ENCODE results near the gene SHE. TPM values are rescaled to one million over a fixed set of nuclear protein-coding genes. Genes with fewer than 3 reads are reported as not detected.

Gene SHE
- total and polyA plus RNA-seq, 2 experiments from 2014 or later: 0.23 to 0.69 TPM

DNA sequence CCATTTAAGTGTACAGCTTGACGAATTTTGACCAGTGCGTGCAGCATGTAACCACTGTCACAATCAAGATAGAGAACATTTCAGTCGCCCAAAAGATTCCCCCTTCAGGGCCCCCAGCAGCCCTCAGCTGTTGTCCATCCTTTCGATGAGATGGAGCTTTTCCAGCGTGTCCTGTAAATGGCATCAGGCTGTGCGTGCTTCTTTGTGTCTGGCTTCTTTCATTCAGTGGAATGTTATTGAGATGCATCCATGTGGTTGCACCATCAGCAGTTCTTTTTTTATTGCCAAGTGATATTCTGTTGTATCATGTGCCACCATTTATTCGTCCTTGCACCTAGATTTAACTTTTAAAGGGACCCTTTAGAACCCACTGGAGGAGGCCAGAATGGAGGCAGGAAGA is 34.4 kb upstream of the SHE start (continued):
- TF ChIP-seq, protein P1, sequence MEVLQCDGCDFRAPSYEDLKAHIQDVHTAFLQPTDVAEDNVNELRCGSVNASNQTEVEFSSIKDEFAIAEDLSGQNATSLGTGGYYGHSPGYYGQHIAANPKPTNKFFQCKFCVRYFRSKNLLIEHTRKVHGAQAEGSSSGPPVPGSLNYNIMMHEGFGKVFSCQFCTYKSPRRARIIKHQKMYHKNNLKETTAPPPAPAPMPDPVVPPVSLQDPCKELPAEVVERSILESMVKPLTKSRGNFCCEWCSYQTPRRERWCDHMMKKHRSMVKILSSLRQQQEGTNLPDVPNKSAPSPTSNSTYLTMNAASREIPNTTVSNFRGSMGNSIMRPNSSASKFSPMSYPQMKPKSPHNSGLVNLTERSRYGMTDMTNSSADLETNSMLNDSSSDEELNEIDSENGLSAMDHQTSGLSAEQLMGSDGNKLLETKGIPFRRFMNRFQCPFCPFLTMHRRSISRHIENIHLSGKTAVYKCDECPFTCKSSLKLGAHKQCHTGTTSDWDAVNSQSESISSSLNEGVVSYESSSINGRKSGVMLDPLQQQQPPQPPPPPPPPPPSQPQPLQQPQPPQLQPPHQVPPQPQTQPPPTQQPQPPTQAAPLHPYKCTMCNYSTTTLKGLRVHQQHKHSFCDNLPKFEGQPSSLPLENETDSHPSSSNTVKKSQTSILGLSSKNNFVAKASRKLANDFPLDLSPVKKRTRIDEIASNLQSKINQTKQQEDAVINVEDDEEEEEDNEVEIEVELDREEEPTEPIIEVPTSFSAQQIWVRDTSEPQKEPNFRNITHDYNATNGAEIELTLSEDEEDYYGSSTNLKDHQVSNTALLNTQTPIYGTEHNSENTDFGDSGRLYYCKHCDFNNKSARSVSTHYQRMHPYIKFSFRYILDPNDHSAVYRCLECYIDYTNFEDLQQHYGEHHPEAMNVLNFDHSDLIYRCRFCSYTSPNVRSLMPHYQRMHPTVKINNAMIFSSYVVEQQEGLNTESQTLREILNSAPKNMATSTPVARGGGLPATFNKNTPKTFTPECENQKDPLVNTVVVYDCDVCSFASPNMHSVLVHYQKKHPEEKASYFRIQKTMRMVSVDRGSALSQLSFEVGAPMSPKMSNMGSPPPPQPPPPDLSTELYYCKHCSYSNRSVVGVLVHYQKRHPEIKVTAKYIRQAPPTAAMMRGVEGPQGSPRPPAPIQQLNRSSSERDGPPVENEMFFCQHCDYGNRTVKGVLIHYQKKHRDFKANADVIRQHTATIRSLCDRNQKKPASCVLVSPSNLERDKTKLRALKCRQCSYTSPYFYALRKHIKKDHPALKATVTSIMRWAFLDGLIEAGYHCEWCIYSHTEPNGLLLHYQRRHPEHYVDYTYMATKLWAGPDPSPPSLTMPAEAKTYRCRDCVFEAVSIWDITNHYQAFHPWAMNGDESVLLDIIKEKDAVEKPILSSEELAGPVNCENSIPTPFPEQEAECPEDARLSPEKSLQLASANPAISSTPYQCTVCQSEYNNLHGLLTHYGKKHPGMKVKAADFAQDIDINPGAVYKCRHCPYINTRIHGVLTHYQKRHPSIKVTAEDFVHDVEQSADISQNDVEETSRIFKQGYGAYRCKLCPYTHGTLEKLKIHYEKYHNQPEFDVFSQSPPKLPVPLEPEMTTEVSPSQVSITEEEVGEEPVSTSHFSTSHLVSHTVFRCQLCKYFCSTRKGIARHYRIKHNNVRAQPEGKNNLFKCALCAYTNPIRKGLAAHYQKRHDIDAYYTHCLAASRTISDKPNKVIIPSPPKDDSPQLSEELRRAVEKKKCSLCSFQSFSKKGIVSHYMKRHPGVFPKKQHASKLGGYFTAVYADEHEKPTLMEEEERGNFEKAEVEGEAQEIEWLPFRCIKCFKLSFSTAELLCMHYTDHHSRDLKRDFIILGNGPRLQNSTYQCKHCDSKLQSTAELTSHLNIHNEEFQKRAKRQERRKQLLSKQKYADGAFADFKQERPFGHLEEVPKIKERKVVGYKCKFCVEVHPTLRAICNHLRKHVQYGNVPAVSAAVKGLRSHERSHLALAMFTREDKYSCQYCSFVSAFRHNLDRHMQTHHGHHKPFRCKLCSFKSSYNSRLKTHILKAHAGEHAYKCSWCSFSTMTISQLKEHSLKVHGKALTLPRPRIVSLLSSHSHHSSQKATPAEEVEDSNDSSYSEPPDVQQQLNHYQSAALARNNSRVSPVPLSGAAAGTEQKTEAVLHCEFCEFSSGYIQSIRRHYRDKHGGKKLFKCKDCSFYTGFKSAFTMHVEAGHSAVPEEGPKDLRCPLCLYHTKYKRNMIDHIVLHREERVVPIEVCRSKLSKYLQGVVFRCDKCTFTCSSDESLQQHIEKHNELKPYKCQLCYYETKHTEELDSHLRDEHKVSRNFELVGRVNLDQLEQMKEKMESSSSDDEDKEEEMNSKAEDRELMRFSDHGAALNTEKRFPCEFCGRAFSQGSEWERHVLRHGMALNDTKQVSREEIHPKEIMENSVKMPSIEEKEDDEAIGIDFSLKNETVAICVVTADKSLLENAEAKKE (CRISPR knock-in tag; IDR thresholded peaks at IDR 0.05): no peak
- TF ChIP-seq EZH2 (IDR thresholded peaks at IDR 0.05; ENCODE audit: low read depth, unreplicated experiment): no peak

GRCh38 chr1:154533952-154534844 is 32.0 kb upstream of the SHE start:
- no peaks in the 10 kb centered on the region for H3K27me3 ChIP-seq (ENCODE audit: insufficient read depth)
- no peaks in the 10 kb centered on the region for H3K4me1 ChIP-seq (ENCODE audit: insufficient read depth)
- H4K20me1 ChIP-seq (replicated peaks; ENCODE audit: insufficient read depth): no peaks in the 10 kb centered on the region
- no peaks in the 10 kb centered on the region for H3K79me2 ChIP-seq (replicated peaks; ENCODE audit: insufficient read depth)
- Mint-ChIP-seq H3K9me3 (peaks cover 25% of the 10 kb centered on the region), H3K36me3 (ENCODE audit: low read depth) (peaks cover 9% of the 10 kb centered on the region), H3K4me3 (no peak overlapping the region), H3K4me1 (peaks cover 3% of the 10 kb centered on the region; the same call in 1 of the 3 replicates), H3K27ac (no peak overlapping the region), H3K27me3 (ENCODE audit: insufficient read depth, low read depth, poor library complexity) (peaks cover 16% of the 10 kb centered on the region)
- no peaks in the 10 kb centered on the region for H3K36me3 ChIP-seq (ENCODE audit: insufficient read depth)
- no peak overlapping the region for H2AFZ ChIP-seq
- H3F3A ChIP-seq (replicated peaks; ENCODE audit: low read depth): no peaks in the 10 kb centered on the region
- peak; percentile 97 for ATAC-seq
- no peak overlapping the region for H3K4me2 ChIP-seq
- H3K4me3 ChIP-seq: no peak overlapping the region
- no peak overlapping the region for H3K27ac ChIP-seq (ENCODE audit: low read depth)
- H3K9me2 ChIP-seq (ENCODE audit: insufficient read depth): no peaks in the 10 kb centered on the region
- peak; percentile 89 for DNase-seq (ENCODE audit: low spot score)
- TF ChIP-seq, protein P2, sequence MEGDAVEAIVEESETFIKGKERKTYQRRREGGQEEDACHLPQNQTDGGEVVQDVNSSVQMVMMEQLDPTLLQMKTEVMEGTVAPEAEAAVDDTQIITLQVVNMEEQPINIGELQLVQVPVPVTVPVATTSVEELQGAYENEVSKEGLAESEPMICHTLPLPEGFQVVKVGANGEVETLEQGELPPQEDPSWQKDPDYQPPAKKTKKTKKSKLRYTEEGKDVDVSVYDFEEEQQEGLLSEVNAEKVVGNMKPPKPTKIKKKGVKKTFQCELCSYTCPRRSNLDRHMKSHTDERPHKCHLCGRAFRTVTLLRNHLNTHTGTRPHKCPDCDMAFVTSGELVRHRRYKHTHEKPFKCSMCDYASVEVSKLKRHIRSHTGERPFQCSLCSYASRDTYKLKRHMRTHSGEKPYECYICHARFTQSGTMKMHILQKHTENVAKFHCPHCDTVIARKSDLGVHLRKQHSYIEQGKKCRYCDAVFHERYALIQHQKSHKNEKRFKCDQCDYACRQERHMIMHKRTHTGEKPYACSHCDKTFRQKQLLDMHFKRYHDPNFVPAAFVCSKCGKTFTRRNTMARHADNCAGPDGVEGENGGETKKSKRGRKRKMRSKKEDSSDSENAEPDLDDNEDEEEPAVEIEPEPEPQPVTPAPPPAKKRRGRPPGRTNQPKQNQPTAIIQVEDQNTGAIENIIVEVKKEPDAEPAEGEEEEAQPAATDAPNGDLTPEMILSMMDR (conservative IDR thresholded peaks at IDR 0.05; ENCODE audit: low read depth in 2 of 2): peak; percentile 71 to 85
- TF ChIP-seq, protein P1 (CRISPR knock-in tag; IDR thresholded peaks at IDR 0.05): peak; percentile 46; the same call in 1 of the 2 replicates
- TF ChIP-seq EZH2 (IDR thresholded peaks at IDR 0.05; ENCODE audit: low read depth, unreplicated experiment): no peak
